Ectodermal cell (in vitro differentiated cells): Measurements from ENCODE around the gene AURKAIP1.

Source experiments
- H3K27ac ChIP-seq: 2 replicates; pipeline ENCODE4 v1.7.0; 2013; ENCODE audit warnings: mild to moderate bottlenecking, low read depth, low read length; ENCODE audit not compliant: insufficient read depth, poor library complexity, severe bottlenecking
- H3K27me3 ChIP-seq: 2 replicates; pipeline ENCODE4 v1.7.0; 2013; ENCODE audit warnings: mild to moderate bottlenecking, low read length; ENCODE audit not compliant: insufficient read depth, control insufficient read depth, poor library complexity, severe bottlenecking
- H3K36me3 ChIP-seq: one replicate; pipeline ENCODE4 v1.7.0; 2013; ENCODE audit warnings: low read length; ENCODE audit not compliant: control insufficient read depth, insufficient read depth
- H3K4me1 ChIP-seq: one replicate; pipeline ENCODE4 v1.7.0; 2013; ENCODE audit warnings: low read length; ENCODE audit not compliant: control insufficient read depth, insufficient read depth
- H3K4me3 ChIP-seq: 2 replicates; pipeline ENCODE4 v1.7.0; 2013; ENCODE audit warnings: low read depth, low read length, control low read depth; ENCODE audit not compliant: insufficient read depth
- H3K9me3 ChIP-seq: 2 replicates; pipeline ENCODE4 v1.7.0; 2013; ENCODE audit warnings: mild to moderate bottlenecking, low read length, moderate library complexity; ENCODE audit not compliant: control insufficient read depth
- WGBS, 2 experiments: methylation state at CpG; one replicate each; pipeline ENCODE4 v1.1.7; 2013; ENCODE audit warnings: missing lambda C conversion rate in 2 of 2; 5-methylcytosine and 5-hydroxymethylcytosine counted together

AURKAIP1 gene

DNA sequence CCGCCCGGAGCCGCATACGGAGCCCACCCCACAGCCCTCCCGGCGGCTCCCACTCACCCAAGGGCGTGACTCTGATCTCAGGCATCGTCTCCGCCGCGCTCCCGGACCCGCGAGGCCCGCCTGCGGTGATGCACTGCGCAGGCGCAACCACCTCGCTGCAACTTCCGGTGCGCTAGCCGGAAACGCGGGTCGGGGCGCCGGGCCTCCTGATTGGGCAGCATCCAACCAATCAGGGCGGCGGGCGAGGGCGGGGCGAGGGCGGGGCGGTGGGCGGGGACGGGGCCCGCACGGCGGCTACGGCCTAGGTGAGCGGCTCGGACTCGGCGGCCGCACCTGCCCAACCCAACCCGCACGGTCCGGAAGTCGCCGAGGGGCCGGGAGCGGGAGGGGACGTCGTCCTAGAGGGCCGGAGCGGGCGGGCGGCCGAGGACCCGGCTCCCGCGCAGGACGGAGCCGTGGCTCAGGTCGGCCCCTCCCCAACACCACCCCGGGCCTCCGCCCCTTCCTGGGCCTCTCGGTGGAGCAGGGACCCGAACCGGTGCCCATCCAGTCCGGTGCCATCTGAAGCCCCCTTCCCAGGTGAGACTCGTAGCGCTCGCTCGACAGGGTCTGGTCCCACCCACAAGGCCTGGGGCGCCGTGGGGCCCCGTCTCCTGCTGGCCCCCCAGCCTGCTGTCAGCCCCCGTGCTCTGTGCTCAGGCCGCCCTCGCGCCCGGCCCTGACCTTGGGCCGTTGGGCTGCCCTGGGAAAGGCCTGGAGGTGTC is 50.3 kb downstream of the AURKAIP1 start, which contains the start of the genes CPTP and INTS11:
TSS of gene CPTP (plus strand) at position 279 of the 764 bp plus-strand sequence. CDS start 2,109 bp downstream, outside the sequence.
TSS of gene INTS11 (minus strand) at position 137 of the 764 bp plus-strand sequence. CDS start at position 85, 52 bp downstream.
- WGBS, 2 experiments: 1% methylated on average over 84 of the region's 84 CpGs
- peaks cover 8% of the 10 kb centered on the region for H3K36me3 ChIP-seq
- no peaks in the 10 kb centered on the region for H3K9me3 ChIP-seq
- H3K4me3 ChIP-seq: peak within 1 kb of the TSS; percentile 81
- peaks cover 4% of the 10 kb centered on the region for H3K4me1 ChIP-seq
- H3K27ac ChIP-seq: no peak within 1 kb of the TSS
- H3K27me3 ChIP-seq: no peaks in the 10 kb centered on the region

GRCh38 chr1:1324084-1324523 is 50.9 kb downstream of the AURKAIP1 start:
- Histone ChIP-seq H3K4me1 (peaks cover 4% of the 10 kb centered on the region), H3K36me3 (peaks cover 13% of the 10 kb centered on the region), H3K9me3 (no peaks in the 10 kb centered on the region), H3K27ac (no peak overlapping the region), H3K4me3 (peak overlapping the region; percentile 81), H3K27me3 (no peaks in the 10 kb centered on the region)
- 1% methylated on average over 40 of the region's 41 CpGs for WGBS, 2 experiments
